T-helper 1 cell treated with Interleukin-12 subunit alpha and Interleukin-12 subunit beta and Interleukin-4 antibody, amounts not matched to agents 30 μg/mL and 1 μg/mL, for 36 hours (primary cell): ENCODE data around the gene RNF123.

Experiments
- H3K27ac Mint-ChIP-seq: one replicate; pipeline ENCODE4 v1.8.0; 2021; ENCODE audit warnings: mild to moderate bottlenecking, mixed read lengths
- H3K27me3 Mint-ChIP-seq: one replicate; pipeline ENCODE4 v1.8.0; 2021; ENCODE audit warnings: low read depth, mixed read lengths
- H3K36me3 Mint-ChIP-seq: one replicate; pipeline ENCODE4 v1.8.0; 2021; ENCODE audit warnings: low read depth, mixed read lengths
- H3K4me1 Mint-ChIP-seq: one replicate; pipeline ENCODE4 v1.8.0; 2021; ENCODE audit warnings: low read depth, mixed read lengths
- H3K4me3 Mint-ChIP-seq: one replicate; pipeline ENCODE4 v1.8.0; 2021; ENCODE audit warnings: mild to moderate bottlenecking, moderate library complexity, mixed read lengths
- H3K9me3 Mint-ChIP-seq: one replicate; pipeline ENCODE4 v1.8.0; 2021; ENCODE audit warnings: mixed read lengths

Gene RNF123

DNA sequence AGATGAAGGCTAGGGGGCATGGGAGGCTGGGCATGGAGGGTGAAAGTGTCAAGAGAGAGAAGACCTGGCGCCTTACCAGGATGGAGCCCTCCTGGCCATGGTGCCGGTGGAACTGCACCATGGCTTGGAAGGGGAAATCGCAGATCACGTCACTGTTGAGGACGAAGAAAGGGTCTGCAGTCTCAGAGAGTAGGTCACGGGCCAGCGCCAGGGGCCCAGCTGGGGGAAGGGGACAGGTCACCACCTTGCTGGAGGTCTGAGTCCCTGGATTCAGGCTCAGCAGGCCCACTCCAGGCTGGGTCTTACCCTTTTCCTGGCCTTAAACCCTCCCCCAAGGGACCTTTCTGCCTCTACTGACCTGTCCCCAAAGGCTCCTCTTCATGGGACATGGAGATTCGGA, 33.5 kb downstream of the RNF123 start:
- Mint-ChIP-seq H3K4me1 (peaks cover 34% of the 10 kb centered on the region), H3K36me3 (peaks cover 21% of the 10 kb centered on the region)

DNA sequence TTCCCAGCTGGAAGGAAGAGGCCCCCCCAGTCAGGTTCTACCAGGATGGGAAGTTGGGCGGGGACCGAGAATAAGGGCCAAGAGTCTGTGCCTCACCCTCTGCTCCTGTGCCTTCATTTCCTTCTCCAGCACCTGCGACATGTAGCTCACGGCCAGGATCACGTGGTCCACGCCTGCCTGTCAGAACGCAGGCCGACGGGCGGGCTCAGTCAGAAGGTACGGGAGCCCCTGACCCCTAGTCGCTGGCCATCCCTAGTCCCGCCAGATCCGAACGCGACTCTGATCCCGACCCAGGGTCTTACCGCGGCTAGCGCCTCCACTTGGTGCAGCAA, 33.9 kb downstream of the RNF123 start:
- no peaks in the 10 kb centered on the region for H3K27me3 Mint-ChIP-seq

More for the DNA sequence above, 33.5 kb downstream of the RNF123 start:
- Mint-ChIP-seq H3K27me3 (no peaks in the 10 kb centered on the region), H3K9me3 (no peaks in the 10 kb centered on the region), H3K4me3 (peak overlapping the region; percentile 94), H3K27ac (peak overlapping the region; percentile 96)

DNA sequence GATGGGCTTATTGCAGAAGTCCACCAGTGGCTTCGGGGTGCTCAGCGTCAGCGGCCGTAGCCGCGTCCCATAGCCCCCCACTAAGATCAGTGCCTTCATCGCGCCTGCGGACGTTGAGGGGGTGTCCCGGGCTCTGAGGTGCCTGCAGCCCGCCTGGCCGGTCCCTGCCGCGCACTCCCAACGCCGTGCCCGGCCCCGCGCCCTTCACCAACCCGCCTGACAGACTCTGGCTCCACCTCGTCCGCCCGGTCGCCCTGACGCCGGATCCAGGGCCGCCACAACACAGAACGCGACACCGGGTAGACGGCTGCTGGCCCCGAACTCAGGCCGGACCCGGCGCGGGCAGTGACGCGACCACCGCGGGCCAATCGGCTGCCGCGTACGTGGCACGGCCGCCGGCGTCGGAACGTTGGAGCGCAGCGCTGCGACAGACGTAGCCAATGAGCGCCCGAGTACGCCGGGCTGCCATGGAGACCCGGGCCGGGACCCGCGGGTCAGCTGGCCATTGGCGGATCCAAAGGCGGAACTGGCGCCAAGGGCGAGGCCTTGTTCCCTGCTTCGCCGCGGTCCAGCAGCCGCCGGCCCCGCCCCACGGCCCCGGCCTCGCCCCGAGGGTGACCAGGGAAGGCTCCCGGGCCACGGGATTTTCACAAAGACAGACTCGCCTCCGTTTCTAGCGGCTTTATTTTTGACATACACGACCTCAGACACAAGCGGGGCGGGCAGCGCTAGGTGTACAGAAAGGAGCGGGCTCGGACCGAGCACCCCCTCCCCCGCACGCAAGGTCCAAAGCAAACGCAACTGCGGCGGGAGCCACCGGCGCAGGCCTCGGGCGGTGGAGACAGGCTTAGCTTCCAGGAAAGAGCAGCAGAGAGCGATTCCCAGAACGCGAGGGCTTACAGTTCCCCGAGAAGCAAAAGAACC, 34.5 kb downstream of the RNF123 start, which contains the start of gene GMPPB:
GMPPB (minus strand) TSS at position 324 of the 924 bp plus-strand sequence; CDS start at position 99, 225 bp downstream.
- peaks cover 29% of the 10 kb centered on the region for H3K4me1 Mint-ChIP-seq
- peak within 1 kb of the TSS; percentile 96 for H3K27ac Mint-ChIP-seq
- peak within 1 kb of the TSS; percentile 94 for H3K4me3 Mint-ChIP-seq
- H3K9me3 Mint-ChIP-seq: no peaks in the 10 kb centered on the region
- no peaks in the 10 kb centered on the region for H3K27me3 Mint-ChIP-seq
- peaks cover 25% of the 10 kb centered on the region for H3K36me3 Mint-ChIP-seq

More for the DNA sequence above, 33.9 kb downstream of the RNF123 start:
- H3K27ac Mint-ChIP-seq: peak overlapping the region; percentile 96
- H3K4me3 Mint-ChIP-seq: peak overlapping the region; percentile 94
- peaks cover 34% of the 10 kb centered on the region for H3K4me1 Mint-ChIP-seq
- peaks cover 24% of the 10 kb centered on the region for H3K36me3 Mint-ChIP-seq
- no peaks in the 10 kb centered on the region for H3K9me3 Mint-ChIP-seq

DNA sequence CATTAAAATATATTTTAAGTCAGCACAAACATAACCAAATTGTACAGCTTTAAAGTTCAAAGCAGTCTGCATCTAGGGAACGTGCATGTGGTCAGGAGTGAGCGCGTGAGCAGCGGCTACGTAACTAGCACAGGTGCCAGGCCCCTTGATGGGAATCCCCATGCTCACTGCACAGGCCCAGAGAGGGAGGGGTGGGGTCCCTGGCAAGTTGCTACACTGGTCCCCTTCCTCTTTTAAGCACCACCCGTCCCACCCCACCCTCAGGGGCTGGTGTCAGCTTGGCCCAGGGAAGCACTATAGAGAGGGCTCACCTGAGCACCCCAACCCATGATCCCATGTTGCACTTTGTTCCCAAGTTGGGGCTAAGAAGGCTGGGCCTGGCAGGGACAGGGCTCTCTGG, 35.2 kb downstream of the RNF123 start:
- H3K27ac Mint-ChIP-seq: peak overlapping the region; percentile 96
- H3K27me3 Mint-ChIP-seq: no peaks in the 10 kb centered on the region
- peaks cover 25% of the 10 kb centered on the region for H3K36me3 Mint-ChIP-seq
- peaks cover 22% of the 10 kb centered on the region for H3K4me1 Mint-ChIP-seq
- peak overlapping the region; percentile 94 for H3K4me3 Mint-ChIP-seq
- H3K9me3 Mint-ChIP-seq: no peaks in the 10 kb centered on the region

GRCh38 chr3:49725906-49726681, 36.7 kb downstream of the RNF123 start:
- Mint-ChIP-seq H3K27me3 (no peaks in the 10 kb centered on the region), H3K36me3 (peaks cover 22% of the 10 kb centered on the region), H3K27ac (peak overlapping the region; percentile 57), H3K9me3 (no peaks in the 10 kb centered on the region), H3K4me3 (no peak overlapping the region), H3K4me1 (peaks cover 15% of the 10 kb centered on the region)

GRCh38 chr3:49727154-49727923, 38.0 kb downstream of the RNF123 start:
- H3K27ac Mint-ChIP-seq: no peak overlapping the region
- H3K27me3 Mint-ChIP-seq: no peaks in the 10 kb centered on the region
- H3K4me3 Mint-ChIP-seq: no peak overlapping the region
- no peaks in the 10 kb centered on the region for H3K9me3 Mint-ChIP-seq
- peaks cover 12% of the 10 kb centered on the region for H3K4me1 Mint-ChIP-seq
- H3K36me3 Mint-ChIP-seq: peaks cover 21% of the 10 kb centered on the region

DNA sequence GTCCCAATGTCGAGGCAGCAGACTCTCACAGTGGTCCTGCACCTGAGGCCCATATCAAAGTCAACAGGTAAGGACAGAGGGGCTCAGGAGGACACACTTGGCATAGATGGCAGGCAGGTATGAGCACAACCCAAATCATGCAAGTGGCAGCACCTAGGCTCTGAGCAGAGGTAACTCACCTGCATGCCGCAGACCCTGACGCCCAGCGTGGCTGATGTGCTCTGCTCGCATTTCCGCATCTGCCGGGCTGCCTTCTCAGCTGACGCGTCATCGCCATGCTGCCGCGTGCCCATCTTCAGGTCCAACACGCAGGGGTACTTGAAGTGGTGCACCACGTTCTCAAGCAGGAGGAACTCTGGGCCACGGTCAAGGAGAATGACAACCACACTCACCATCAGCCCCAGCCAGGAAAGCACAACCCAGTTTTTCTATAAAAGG, 38.6 kb downstream of the RNF123 start:
- Mint-ChIP-seq H3K4me3 (no peak overlapping the region), H3K27me3 (no peaks in the 10 kb centered on the region), H3K27ac (no peak overlapping the region), H3K36me3 (peaks cover 21% of the 10 kb centered on the region), H3K4me1 (peaks cover 8% of the 10 kb centered on the region), H3K9me3 (no peaks in the 10 kb centered on the region)

DNA sequence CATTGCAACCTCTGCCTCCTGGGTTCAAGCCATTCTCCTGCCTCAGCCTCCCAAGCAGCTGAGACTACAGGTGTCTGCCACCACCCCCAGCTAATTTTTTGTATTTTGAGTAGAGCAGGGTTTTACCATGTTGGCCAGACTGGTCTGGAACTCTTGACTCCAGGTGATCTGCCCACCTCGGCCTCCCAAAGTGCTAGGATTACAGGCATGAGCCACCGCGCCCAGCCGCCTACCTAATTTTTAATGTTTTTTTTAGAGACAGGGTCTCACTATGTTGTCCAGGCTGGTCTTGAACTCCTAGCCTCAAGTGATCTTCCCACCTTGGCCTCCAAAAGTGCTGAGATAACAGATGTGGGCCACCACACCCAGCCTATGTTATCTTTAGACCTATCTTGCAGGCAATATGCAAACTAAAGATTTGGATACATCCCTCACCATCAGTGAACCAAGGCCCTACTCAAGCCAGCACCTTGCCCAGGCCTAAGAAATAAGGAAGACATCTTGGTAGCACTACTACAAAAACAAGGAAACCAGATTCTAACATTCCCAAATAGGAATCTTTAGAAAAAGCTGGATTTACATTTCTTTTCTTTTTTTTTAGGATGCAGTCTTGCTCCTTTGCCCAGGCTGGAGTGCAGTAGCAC, 40.7 kb downstream of the RNF123 start:
- Mint-ChIP-seq H3K36me3 (peaks cover 21% of the 10 kb centered on the region), H3K4me1 (no peaks in the 10 kb centered on the region), H3K27ac (no peak overlapping the region), H3K9me3 (no peaks in the 10 kb centered on the region), H3K27me3 (no peaks in the 10 kb centered on the region), H3K4me3 (no peak overlapping the region)

DNA sequence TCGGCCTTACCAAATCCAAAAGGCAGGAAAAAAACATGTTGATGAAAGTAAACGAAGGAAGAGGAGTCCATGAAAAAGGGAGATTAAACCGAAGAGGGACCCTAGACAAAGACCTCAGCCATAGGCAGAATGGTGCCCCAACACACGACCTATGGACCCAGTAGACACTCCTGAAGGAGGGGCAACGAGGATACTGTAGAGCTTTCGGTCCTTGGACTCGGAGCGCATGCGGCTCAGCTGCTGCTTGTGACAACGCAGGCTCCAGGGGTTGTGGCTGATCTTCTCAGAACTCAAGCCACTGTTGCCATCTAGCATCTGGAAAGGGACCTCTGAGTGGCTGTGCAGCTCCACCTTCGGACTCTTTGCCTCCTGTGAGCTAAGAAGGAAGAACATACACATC, 43.2 kb downstream of the RNF123 start:
- Mint-ChIP-seq H3K9me3 (no peaks in the 10 kb centered on the region), H3K27ac (no peak overlapping the region), H3K36me3 (peaks cover 25% of the 10 kb centered on the region), H3K4me3 (no peak overlapping the region), H3K27me3 (no peaks in the 10 kb centered on the region), H3K4me1 (no peaks in the 10 kb centered on the region)

DNA sequence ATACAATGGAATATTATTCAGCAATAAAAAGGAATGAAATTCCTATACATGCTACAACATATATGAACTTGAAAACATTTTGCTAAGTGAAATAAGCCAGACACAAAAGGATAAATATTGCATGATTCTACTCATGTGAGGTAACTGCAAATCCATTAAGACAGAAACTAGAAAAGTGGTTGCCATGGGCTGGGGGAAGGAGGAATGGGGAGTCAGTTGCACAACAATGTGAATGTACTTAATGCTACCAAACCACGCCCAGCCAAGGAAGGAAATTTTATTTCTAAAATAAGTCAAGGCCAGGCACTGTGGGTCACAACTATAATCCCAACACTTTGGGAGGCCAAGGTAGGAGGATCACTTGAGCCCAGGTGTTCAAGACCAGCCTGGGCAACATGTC, 44.2 kb downstream of the RNF123 start:
- Mint-ChIP-seq H3K9me3 (no peaks in the 10 kb centered on the region), H3K27me3 (no peaks in the 10 kb centered on the region), H3K27ac (no peak overlapping the region), H3K4me1 (peaks cover under 1% of the 10 kb centered on the region), H3K36me3 (peaks cover 28% of the 10 kb centered on the region), H3K4me3 (no peak overlapping the region)

GRCh38 chr3:49734752-49735151, 45.4 kb downstream of the RNF123 start:
- Mint-ChIP-seq H3K4me1 (peaks cover 4% of the 10 kb centered on the region), H3K27ac (no peak overlapping the region), H3K4me3 (no peak overlapping the region), H3K27me3 (no peaks in the 10 kb centered on the region), H3K36me3 (peaks cover 31% of the 10 kb centered on the region), H3K9me3 (no peaks in the 10 kb centered on the region)

DNA sequence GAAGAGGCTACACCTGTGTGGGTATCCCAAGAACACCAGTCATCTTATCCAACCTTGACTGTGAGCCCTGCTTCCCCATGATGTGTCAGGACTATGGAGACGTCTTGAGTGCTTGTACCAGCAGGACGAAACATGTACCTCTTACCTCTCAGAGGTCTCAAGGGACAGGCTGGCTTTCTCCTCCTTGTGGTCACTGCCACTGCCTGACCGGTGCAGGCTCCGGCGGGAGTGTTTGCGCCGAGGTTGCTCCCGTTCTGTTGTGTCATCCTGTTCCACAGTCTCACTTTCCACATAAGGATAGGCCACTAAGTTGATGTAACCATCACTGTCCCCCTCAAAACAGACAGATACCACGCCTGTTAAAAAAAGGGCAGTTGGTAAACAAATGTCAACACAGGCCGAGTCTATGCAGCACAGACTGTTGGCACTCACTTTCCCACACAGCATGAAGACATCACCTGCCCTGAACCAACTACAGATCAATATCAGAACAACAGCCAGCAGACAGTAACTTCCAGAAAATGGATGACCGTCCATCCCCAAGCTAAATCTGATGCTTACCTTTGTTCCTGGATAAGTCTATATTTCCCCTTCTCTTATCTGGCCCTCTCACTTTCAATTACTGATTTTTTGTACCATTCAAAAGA, 48.8 kb downstream of the RNF123 start:
- H3K27ac Mint-ChIP-seq: no peak overlapping the region
- H3K9me3 Mint-ChIP-seq: no peaks in the 10 kb centered on the region
- H3K36me3 Mint-ChIP-seq: peaks cover 24% of the 10 kb centered on the region
- H3K27me3 Mint-ChIP-seq: no peaks in the 10 kb centered on the region
- peaks cover 4% of the 10 kb centered on the region for H3K4me1 Mint-ChIP-seq
- no peak overlapping the region for H3K4me3 Mint-ChIP-seq

DNA sequence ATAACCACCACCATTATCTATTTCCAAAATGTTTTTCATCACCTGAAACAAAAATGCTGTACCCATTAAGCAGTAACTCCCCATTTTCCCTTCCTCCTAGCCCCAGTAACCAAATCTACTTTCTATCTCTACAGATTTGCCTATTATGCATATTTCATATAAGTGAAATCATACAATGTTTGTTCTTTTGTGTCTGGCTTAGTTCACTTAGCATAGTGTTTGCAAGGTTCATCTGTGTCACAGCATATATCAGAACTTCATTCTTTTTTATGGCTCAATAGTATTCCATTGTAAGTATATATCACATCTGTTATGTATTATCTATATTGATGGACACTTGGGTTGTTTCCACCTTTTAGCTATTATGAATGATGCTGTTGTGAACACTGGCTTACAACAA, 51.1 kb downstream of the RNF123 start:
- H3K27ac Mint-ChIP-seq: no peak overlapping the region
- H3K9me3 Mint-ChIP-seq: no peaks in the 10 kb centered on the region
- no peak overlapping the region for H3K4me3 Mint-ChIP-seq
- H3K27me3 Mint-ChIP-seq: no peaks in the 10 kb centered on the region
- peaks cover 28% of the 10 kb centered on the region for H3K36me3 Mint-ChIP-seq
- H3K4me1 Mint-ChIP-seq: peaks cover 5% of the 10 kb centered on the region
